Mucosa of rectum (tissue), 2 donors: ENCODE data around the gene CACNA1E.

ENCODE experiments used
- H3K27ac ChIP-seq, 2 donors: one replicate each; pipeline ENCODE4 v1.7.0; 2013; ENCODE audit warnings: inconsistent platforms in 2 of 2, low read depth in 2 of 2, low read length in 2 of 2
- H3K27me3 ChIP-seq, 2 donors: one replicate each; pipeline ENCODE4 v1.7.0; 2013; ENCODE audit warnings: low read length in 2 of 2; ENCODE audit not compliant: control insufficient read depth in 2 of 2, insufficient read depth in 2 of 2
- H3K36me3 ChIP-seq, 2 donors: one replicate each; pipeline ENCODE4 v1.7.0; 2013; ENCODE audit warnings: low read length in 2 of 2; ENCODE audit not compliant: control insufficient read depth in 2 of 2, insufficient read depth in 2 of 2
- H3K4me1 ChIP-seq, 2 donors: one replicate each; pipeline ENCODE4 v1.7.0; 2013; ENCODE audit warnings: low read length in 2 of 2, mild to moderate bottlenecking in 1 of 2; ENCODE audit not compliant: control insufficient read depth in 2 of 2, insufficient read depth in 2 of 2
- H3K4me3 ChIP-seq, 2 donors: one replicate each; pipeline ENCODE4 v1.7.0; 2013; ENCODE audit warnings: low read length in 2 of 2
- H3K9ac ChIP-seq, 2 donors: one replicate each; pipeline ENCODE4 v1.7.0; 2013; ENCODE audit warnings: low read length in 2 of 2, low read depth in 1 of 2, mild to moderate bottlenecking in 1 of 2
- H3K9me3 ChIP-seq, 2 donors: one replicate each; pipeline ENCODE4 v1.7.0; 2013; ENCODE audit warnings: low read length in 2 of 2; ENCODE audit not compliant: control insufficient read depth in 2 of 2
- donor health status: healthy.
- donor health status: Normal muscosa, but diverticular disease.

The CACNA1E gene

GRCh38 chr1:181767001-181767708 lies 283.8 kb downstream of the CACNA1E start:
- H3K4me1 ChIP-seq: no peaks in the 10 kb centered on the region
- no peak overlapping the region for H3K27ac ChIP-seq
- no peak overlapping the region for H3K4me3 ChIP-seq
- no peaks in the 10 kb centered on the region for H3K27me3 ChIP-seq
- no peaks in the 10 kb centered on the region for H3K9me3 ChIP-seq
- no peaks in the 10 kb centered on the region for H3K36me3 ChIP-seq
- no peak overlapping the region for H3K9ac ChIP-seq

- Histone ChIP-seq H3K9me3 (no peaks in the 10 kb centered on the region), H3K27ac (no peak overlapping the region), H3K4me1 (no peaks in the 10 kb centered on the region), H3K36me3 (no peaks in the 10 kb centered on the region), H3K9ac (no peak overlapping the region), H3K4me3 (no peak overlapping the region), H3K27me3 (no peaks in the 10 kb centered on the region)
Measured at GRCh38 chr1:181768211-181768929, 285.1 kb downstream of the CACNA1E start.

- no peaks in the 10 kb centered on the region for H3K9me3 ChIP-seq
- no peaks in the 10 kb centered on the region for H3K27me3 ChIP-seq
- no peaks in the 10 kb centered on the region for H3K36me3 ChIP-seq
- H3K4me3 ChIP-seq: no peak overlapping the region
- no peak overlapping the region for H3K27ac ChIP-seq
- H3K4me1 ChIP-seq: no peaks in the 10 kb centered on the region
- H3K9ac ChIP-seq: no peak overlapping the region
Measured at GRCh38 chr1:181768930-181769280, 285.6 kb downstream of the CACNA1E start.

- H3K9ac ChIP-seq: no peak overlapping the region
- H3K36me3 ChIP-seq: no peaks in the 10 kb centered on the region
- no peaks in the 10 kb centered on the region for H3K4me1 ChIP-seq
- no peak overlapping the region for H3K27ac ChIP-seq
- H3K9me3 ChIP-seq: no peaks in the 10 kb centered on the region
- H3K4me3 ChIP-seq: no peak overlapping the region
- no peaks in the 10 kb centered on the region for H3K27me3 ChIP-seq
Measured at GRCh38 chr1:181769846-181770245, 286.5 kb downstream of the CACNA1E start.

- no peaks in the 10 kb centered on the region for H3K4me1 ChIP-seq
Measured at GRCh38 chr1:181772714-181773113, 289.4 kb downstream of the CACNA1E start.

GRCh38 chr1:181776044-181776443 lies 292.7 kb downstream of the CACNA1E start:
- no peaks in the 10 kb centered on the region for H3K4me1 ChIP-seq
- no peak overlapping the region for H3K4me3 ChIP-seq
- H3K36me3 ChIP-seq: no peaks in the 10 kb centered on the region
- no peak overlapping the region for H3K9ac ChIP-seq
- H3K27ac ChIP-seq: no peak overlapping the region
- H3K27me3 ChIP-seq: no peaks in the 10 kb centered on the region
- no peaks in the 10 kb centered on the region for H3K9me3 ChIP-seq

More at GRCh38 chr1:181772714-181773113, 289.4 kb downstream of the CACNA1E start:
- Histone ChIP-seq H3K4me3 (no peak overlapping the region), H3K27me3 (no peaks in the 10 kb centered on the region), H3K27ac (no peak overlapping the region), H3K36me3 (no peaks in the 10 kb centered on the region), H3K9ac (no peak overlapping the region), H3K9me3 (no peaks in the 10 kb centered on the region)

GRCh38 chr1:181777286-181777685 lies 294.0 kb downstream of the CACNA1E start:
- no peaks in the 10 kb centered on the region for H3K27me3 ChIP-seq

GRCh38 chr1:181777812-181778211 lies 294.5 kb downstream of the CACNA1E start:
- Histone ChIP-seq H3K4me3 (no peak overlapping the region), H3K36me3 (no peaks in the 10 kb centered on the region), H3K27me3 (no peaks in the 10 kb centered on the region), H3K27ac (no peak overlapping the region), H3K4me1 (no peaks in the 10 kb centered on the region), H3K9ac (no peak overlapping the region), H3K9me3 (no peaks in the 10 kb centered on the region)

More at GRCh38 chr1:181777286-181777685, 294.0 kb downstream of the CACNA1E start:
- Histone ChIP-seq H3K36me3 (no peaks in the 10 kb centered on the region), H3K9me3 (no peaks in the 10 kb centered on the region), H3K4me3 (no peak overlapping the region), H3K4me1 (no peaks in the 10 kb centered on the region), H3K9ac (no peak overlapping the region), H3K27ac (no peak overlapping the region)

- no peak overlapping the region for H3K4me3 ChIP-seq
- no peaks in the 10 kb centered on the region for H3K36me3 ChIP-seq
- H3K27ac ChIP-seq: no peak overlapping the region
- no peak overlapping the region for H3K9ac ChIP-seq
- H3K9me3 ChIP-seq: no peaks in the 10 kb centered on the region
- no peaks in the 10 kb centered on the region for H3K27me3 ChIP-seq
- no peaks in the 10 kb centered on the region for H3K4me1 ChIP-seq
Measured at GRCh38 chr1:181778640-181779260, 295.4 kb downstream of the CACNA1E start.

- H3K27ac ChIP-seq: no peak overlapping the region
- no peaks in the 10 kb centered on the region for H3K36me3 ChIP-seq
- H3K9me3 ChIP-seq: no peaks in the 10 kb centered on the region
- H3K4me3 ChIP-seq: no peak overlapping the region
- H3K4me1 ChIP-seq: no peaks in the 10 kb centered on the region
- no peaks in the 10 kb centered on the region for H3K27me3 ChIP-seq
- H3K9ac ChIP-seq: no peak overlapping the region
Measured at GRCh38 chr1:181779343-181779742, 296.0 kb downstream of the CACNA1E start.
